ENCODE results near the gene CYP2S1.

DNA sequence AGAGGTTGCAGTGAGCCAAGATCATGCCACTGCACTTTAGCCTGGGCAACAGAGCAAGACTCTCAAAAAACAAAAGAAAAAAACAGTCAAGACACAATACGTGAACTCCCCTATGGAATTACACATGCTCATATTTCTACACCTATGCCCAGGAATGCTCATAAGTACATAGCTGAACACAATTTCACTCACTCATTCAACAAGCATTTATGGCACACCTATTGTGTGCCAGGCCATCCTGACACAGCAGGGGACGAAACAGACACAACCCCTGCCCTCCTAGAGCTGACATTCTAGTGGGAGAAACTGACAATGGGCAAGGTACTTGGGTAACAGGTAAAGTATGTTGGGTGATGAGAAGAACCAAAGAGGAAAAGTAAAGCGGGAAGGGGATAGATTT lies 35.5 kb downstream of the CYP2S1 start:
- no peak for TF ChIP-seq POLR2AphosphoS5 (IDR thresholded peaks at IDR 0.05; ENCODE audit: insufficient read depth in 1 of 2, low read depth in 1 of 2)
- TF ChIP-seq, protein P1, sequence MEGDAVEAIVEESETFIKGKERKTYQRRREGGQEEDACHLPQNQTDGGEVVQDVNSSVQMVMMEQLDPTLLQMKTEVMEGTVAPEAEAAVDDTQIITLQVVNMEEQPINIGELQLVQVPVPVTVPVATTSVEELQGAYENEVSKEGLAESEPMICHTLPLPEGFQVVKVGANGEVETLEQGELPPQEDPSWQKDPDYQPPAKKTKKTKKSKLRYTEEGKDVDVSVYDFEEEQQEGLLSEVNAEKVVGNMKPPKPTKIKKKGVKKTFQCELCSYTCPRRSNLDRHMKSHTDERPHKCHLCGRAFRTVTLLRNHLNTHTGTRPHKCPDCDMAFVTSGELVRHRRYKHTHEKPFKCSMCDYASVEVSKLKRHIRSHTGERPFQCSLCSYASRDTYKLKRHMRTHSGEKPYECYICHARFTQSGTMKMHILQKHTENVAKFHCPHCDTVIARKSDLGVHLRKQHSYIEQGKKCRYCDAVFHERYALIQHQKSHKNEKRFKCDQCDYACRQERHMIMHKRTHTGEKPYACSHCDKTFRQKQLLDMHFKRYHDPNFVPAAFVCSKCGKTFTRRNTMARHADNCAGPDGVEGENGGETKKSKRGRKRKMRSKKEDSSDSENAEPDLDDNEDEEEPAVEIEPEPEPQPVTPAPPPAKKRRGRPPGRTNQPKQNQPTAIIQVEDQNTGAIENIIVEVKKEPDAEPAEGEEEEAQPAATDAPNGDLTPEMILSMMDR (IDR thresholded peaks at IDR 0.05) = no peak

All from vagina (tissue), 2 donors.